Fibroblast of peridontal ligament (primary cell): ENCODE measurements around the gene SNX32.
A peak's percentile ranks its signal among the peaks of the same experiment; 100 is the strongest.

Experiments
- DNase-seq: peaks from one replicate; pipeline ENCODE4 v3.0.0-alpha.2; 2010; ENCODE audit errors: extremely low read depth

SNX32 gene

DNA sequence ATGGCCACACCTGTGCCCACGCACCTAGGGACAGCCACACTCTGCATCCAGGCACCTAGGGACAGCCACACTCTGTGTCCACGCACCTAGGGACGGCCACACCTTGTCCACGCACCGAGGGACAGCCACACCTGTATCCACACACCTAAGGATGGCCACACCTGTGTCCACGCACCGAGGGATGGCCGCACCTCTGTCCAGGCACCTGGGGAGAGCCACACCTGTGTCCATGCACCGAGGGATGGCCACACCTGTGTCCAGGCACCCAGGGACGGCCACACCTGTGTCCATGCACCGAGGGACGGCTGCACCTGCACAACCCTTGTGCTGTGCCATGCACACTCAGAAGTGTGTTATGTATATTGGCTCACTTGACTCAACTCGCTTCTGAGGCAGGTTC is 36.1 kb upstream of the SNX32 start:
- no peak for DNase-seq

- no peak for DNase-seq
Observed at GRCh38 chr11:65798882-65799281, 34.9 kb upstream of the SNX32 start.

- no peak for DNase-seq
Observed at GRCh38 chr11:65801153-65801987, 32.4 kb upstream of the SNX32 start.

GRCh38 chr11:65802841-65803240 is 30.9 kb upstream of the SNX32 start:
- DNase-seq = no peak

DNA sequence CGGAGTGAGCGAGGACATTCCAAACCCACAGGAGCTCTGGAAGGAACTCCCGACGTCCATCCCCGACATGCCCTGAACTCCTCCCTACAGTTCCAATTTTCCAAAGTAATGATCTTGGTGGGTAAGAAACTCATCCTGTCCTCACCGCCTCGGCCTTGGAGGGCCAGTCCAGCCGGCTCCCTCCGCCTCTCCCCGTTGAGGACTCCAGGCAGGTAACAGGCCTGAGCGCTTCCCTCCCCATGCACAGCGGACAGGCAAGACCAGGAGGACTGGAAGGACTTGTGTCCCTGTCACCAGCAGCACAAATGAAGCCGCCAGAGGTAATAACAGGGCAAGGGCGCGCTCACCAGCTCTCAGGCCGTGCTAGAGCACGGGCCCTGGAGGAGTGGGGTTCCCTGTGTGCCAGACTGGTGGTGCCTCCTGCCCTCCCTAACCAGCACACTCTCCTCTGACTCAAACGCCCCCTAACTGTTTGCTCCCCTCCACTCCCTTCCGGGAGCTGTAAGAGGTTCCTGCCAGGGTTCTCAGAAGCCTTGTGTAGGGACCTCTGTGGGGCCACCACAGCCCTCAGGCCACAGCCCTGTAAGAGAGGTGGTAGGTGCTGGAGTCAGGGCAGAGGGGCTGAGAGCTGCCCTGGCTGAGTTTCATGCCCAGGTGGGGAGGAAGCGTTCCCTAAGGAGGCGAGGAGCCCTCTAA is 29.8 kb upstream of the SNX32 start:
- no peak for DNase-seq

- DNase-seq = no peak
Observed at GRCh38 chr11:65806979-65807378, 26.8 kb upstream of the SNX32 start.

DNA sequence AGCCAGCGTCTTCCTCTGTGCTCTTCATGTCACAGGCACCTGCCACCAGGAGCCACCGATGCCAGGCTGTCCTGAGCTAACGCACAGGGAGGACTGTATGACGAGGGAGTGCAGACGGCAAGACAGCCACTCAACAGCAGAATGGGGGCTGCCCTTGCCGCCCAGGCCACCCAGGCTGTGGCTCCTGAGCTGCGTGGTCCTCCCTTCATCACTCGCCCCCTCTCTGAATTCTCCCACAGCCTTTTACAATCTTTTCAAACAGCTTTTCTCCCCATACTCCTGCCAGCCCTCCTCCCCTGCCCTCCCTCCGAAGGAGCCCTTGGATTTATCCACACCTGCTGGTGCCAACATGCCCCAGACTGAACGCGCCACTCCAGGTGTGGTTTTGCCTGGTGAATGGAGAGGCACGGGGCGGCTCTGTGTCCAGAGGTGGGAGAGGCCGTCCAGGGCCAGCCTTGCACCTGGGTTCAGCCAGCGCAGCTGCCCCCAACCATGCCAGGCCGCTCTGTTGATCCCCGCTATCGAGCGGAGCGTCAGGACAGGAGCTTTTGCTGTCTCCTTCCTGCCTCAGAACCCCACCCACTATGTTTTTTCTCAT is 24.9 kb upstream of the SNX32 start:
- no peak for DNase-seq

- DNase-seq = no peak
Observed at GRCh38 chr11:65809496-65809895, 24.3 kb upstream of the SNX32 start.

DNA sequence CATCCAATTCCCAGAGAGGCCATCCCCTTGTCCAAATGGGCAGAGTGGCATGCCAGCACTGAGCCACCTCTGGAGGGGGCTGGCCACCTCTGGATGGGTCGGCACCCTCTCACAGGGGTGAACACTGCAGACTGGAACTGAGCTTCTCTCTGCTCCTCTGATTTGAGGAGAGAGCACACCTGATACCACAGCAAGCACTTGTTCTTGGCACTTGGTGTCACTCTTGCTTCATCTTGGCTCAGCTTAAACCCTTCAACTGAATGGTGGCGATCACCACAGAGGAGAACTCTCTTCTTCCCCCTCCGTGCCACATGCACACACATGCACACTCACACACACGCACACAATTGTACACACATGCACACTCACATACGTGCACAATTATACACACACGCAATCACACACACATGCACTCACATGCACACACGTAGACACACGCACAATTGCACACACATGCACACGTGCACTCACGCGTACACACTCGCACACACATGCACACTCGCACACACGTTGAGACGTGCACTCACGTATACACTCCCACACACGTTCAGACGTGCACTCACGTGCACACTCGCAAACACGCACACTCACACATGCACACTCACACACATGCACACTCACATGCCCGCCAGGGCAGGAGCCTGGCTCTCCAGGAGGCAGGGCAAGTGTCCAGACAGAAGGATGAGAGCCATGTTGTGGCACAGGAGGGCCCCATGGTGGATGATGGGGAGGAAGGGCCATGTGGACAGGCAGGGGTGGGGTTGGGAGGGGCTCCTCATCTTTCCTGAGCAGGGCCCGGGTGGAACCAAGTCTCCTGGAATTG is 23.5 kb upstream of the SNX32 start:
- DNase-seq = no peak

DNA sequence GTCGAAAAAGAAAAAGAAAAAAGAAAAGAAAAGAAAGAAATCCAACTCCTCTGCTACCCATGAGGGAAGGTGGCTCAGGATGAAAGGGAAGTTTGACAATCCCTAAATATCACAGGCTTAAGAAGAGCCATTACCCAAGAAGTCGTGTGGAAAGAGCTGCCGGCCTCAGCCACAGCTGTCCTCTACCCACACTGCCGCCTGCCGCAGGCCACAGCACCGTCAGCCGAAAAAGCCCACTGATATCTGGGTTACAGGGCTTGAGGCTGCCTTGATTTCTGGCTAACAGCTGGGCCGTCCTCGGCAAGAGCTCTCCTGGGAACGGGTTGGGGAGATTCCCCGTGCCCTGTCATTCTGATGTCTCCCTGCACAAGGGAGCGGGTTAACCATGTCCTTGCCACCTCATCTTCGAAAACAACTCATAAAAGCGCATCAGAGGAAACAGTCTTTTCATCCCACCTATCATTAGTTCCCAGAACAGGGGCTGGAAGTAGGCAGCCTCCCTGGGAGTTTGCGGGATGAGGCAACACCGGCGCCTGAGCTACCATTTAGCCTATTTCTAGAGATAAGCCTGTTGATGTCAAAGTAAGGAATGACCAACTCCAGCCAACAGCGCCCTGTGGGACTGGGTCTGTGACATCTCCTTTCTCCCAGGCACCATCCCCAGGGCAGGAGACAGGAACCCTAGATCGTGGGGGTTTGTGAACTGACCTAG is 21.8 kb upstream of the SNX32 start:
- no peak for DNase-seq

DNA sequence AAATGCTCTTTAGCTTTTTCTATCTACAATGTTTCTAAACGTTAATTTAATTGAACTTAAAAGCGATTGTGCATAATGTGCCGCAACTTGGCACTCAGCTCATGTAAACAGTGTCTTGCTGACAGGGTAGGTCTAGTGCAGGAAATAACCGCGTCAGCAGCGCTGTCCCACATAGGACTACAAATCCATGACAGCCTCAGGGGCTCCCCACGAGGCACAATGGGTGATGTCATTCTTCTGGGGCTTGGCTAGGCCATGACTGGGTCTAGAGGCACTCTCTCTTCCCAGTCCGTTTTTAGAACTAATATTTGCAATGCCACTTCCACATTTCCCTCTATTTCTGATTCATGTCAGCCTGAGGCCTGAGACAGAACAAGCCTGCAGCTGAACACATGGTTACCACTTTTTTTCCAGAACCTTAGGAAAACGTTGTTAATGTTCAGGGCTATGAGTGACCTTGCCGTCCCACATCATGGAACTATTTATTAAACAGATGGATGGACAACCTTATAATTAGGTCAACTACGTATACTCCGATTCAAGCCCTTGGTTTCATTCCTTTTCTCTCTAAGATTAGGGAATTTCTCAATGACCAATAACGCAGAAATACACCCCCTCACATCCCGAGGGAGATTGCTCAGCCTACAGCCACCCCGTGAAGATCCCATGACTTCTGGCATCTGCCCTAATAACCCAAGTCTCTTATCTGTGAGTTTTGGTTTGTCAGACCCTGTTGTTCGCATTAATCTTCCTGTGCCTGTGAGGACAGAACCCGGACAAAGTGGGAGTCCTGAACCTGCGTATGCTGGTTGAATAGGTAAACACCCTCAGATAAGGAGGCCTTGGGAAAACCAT is 19.4 kb upstream of the SNX32 start:
- DNase-seq = no peak

DNA sequence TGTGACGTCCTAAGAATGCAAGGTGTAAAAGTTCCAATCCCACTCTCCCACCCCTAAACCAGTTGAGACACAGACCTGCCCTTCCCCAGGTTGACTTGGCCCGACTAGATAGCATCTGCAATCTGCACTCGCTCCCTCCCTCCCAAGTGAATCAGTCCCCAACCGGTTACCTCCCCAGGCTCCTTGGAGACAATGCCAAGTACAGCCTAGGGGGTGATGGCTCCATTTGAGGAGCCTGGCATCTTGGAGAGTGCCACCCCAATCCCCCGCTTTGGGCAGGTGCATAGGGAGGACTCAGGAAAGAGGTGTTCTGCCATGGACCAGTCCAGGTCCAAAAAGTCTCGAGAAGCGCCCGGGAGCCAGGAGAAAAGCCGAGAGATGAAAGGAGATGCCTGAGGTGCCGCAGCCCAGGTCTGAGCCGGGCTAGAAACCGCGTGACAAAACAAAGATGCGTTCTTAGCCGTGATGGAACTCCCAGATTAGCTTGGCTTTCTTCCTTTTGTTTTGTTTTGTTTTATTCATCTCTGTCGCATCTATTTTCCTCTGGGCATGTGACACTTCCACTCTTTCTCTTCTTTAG is 18.7 kb upstream of the SNX32 start:
- no peak for DNase-seq

DNA sequence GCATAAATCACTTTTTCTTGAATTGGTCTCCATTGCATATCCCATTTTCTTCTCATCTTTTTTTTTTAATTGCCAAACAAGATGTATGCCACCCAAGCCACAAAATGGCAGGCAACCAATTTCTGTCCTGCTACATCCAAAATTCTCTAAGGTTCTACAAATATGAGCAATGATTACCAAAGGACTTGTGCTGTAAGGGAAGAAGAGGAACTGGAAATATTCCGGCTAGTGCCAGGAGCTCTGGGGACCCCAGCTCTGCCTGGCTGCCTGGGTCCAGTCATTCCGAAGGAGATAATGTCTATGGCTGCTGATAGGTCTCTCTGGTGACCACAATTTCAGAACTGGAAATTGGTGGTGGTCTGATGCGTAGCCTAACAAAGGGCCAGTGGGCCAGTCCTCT is 17.1 kb upstream of the SNX32 start:
- no peak for DNase-seq

- peak; percentile 31 for DNase-seq
Observed at GRCh38 chr11:65817312-65817834, 16.4 kb upstream of the SNX32 start.

- DNase-seq = peak; percentile 83
Observed at GRCh38 chr11:65817835-65818680, 15.7 kb upstream of the SNX32 start.

GRCh38 chr11:65821107-65821506 is 12.7 kb upstream of the SNX32 start:
- DNase-seq = no peak

DNA sequence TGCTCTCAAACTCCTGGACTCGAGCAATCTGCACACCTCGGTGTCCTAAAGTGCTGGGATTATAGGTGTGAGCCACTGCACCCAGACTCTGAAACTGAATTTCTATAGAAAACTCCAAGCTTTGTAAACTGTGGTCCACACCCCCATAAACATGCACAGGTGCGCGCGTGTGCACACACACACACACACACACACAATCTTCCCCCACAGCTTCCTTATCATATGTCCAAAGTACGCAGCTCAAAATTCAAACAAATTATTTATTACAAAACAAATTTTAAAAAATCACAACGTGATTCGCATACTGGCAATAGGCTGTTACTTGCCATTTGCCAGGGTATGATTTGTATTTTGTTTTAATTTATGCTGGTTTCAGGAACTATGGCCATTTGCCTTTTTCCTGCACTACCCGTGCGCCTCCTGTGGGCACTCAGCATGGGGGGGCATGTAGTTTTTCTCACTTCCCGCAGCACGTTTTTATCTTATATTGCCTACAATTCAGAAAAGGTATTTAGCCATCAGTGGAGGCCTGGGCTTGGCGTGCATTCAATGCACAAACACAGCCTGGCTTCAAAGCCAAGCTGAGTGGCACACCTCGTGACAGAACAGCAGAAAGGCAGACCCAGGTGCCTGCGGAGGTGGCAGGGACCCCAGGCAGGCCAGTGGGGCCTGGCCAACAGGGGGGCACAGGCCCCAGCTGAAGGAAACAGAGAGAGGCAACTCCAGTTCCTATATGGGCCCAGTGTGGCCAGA is 10.8 kb upstream of the SNX32 start:
- DNase-seq = no peak
